Endodermal cell (in vitro differentiated cells): Measurements from ENCODE around the gene UBASH3A. TPM values are rescaled to one million over a fixed set of nuclear protein-coding genes. Genes with fewer than 3 reads are reported as not detected.

Source experiments
- DNase-seq: peaks from one replicate; pipeline ENCODE4 v3.0.0-alpha.2; 2017
- H3K27ac ChIP-seq: 2 replicates; pipeline ENCODE4 v1.5.1; 2013; ENCODE audit warnings: mild to moderate bottlenecking, low read depth, low read length, moderate library complexity
- H3K27me3 ChIP-seq: 2 replicates; pipeline ENCODE4 v1.6.1; 2013; ENCODE audit warnings: mild to moderate bottlenecking, low read length, moderate library complexity; ENCODE audit not compliant: insufficient read depth, control insufficient read depth, poor library complexity, severe bottlenecking
- H3K36me3 ChIP-seq: 2 replicates; pipeline ENCODE4 v1.7.0; 2013; ENCODE audit warnings: mild to moderate bottlenecking, low read length, moderate library complexity; ENCODE audit not compliant: control insufficient read depth, insufficient read depth
- H3K4me1 ChIP-seq: one replicate; pipeline ENCODE4 v1.7.0; 2013; ENCODE audit warnings: low read length; ENCODE audit not compliant: control insufficient read depth, insufficient read depth
- H3K4me3 ChIP-seq: 2 replicates; pipeline ENCODE4 v1.5.1; 2013; ENCODE audit warnings: mild to moderate bottlenecking, low read length, moderate library complexity
- H3K9ac ChIP-seq: 2 replicates; pipeline ENCODE4 v1.6.1; 2013; ENCODE audit warnings: mild to moderate bottlenecking, low read length, moderate library complexity; ENCODE audit not compliant: poor library complexity, severe bottlenecking; ENCODE audit errors: extremely low read depth
- H3K9me3 ChIP-seq: 2 replicates; pipeline ENCODE4 v1.6.1; 2013; ENCODE audit warnings: mild to moderate bottlenecking, low read length, moderate library complexity; ENCODE audit not compliant: control insufficient read depth
- H3K27ac Mint-ChIP-seq: 2 replicates; pipeline ENCODE4 v1.8.0; 2020; ENCODE audit warnings: mixed read lengths
- H3K27me3 Mint-ChIP-seq: 2 replicates; pipeline ENCODE4 v1.8.0; 2021; ENCODE audit warnings: mild to moderate bottlenecking, mixed read lengths; ENCODE audit not compliant: insufficient read depth
- H3K36me3 Mint-ChIP-seq: 2 replicates; pipeline ENCODE4 v1.8.0; 2020; ENCODE audit warnings: low read depth, mixed read lengths
- H3K4me1 Mint-ChIP-seq: 2 replicates; pipeline ENCODE4 v1.8.0; 2020; ENCODE audit warnings: mixed read lengths
- H3K4me3 Mint-ChIP-seq: 2 replicates; pipeline ENCODE4 v1.8.0; 2020; ENCODE audit warnings: mild to moderate bottlenecking, moderate library complexity, mixed read lengths
- H3K9me3 Mint-ChIP-seq: 2 replicates; pipeline ENCODE4 v1.8.0; 2020; ENCODE audit warnings: mild to moderate bottlenecking, mixed read lengths
- CTCF ChIP-seq: fragments of 200-600 bp; sonication (generic); conservative IDR thresholded peaks from 2 replicates; pipeline ENCODE4 v1.5.0; 2021; ENCODE audit warnings: antibody characterized with exemption, mild to moderate bottlenecking
- WGBS, 2 experiments: methylation state at CpG; one replicate each; pipeline versions ENCODE4 v1.1.5 to v1.1.7; 2013; ENCODE audit warnings: missing lambda C conversion rate in 2 of 2, mixed read lengths in 1 of 2; ENCODE audit not compliant: insufficient coverage in 1 of 2, insufficient read length in 1 of 2; 5-methylcytosine and 5-hydroxymethylcytosine counted together
- total RNA-seq, 2 donors: library from RNA; stranded (reverse); fragmentation: NEBNext Ultra II Directional in 1 of 2; extraction: Animal tissue kit (Norgen Biotek cat#: 25700) in 1 of 2; gene quantifications; 2 replicates in 1 of 2; 3 replicates in 1 of 2; pipeline ENCODE4 v1.2.1, GENCODE V29; 2021

Gene UBASH3A
- total RNA-seq, 2 donors from 2014 or later: not detected

- Histone ChIP-seq H3K9ac (no peak overlapping the region), H3K27me3 (no peaks in the 10 kb centered on the region), H3K4me1 (no peaks in the 10 kb centered on the region), H3K27ac (no peak overlapping the region), H3K36me3 (no peaks in the 10 kb centered on the region), H3K4me3 (no peak overlapping the region), H3K9me3 (no peaks in the 10 kb centered on the region)
- H3K27me3 Mint-ChIP-seq: peaks cover 14% of the 10 kb centered on the region
- peaks cover 8% of the 10 kb centered on the region for H3K9me3 Mint-ChIP-seq
- DNase-seq: peak; percentile 87
- H3K27ac Mint-ChIP-seq: no peak overlapping the region
- H3K4me3 Mint-ChIP-seq: no peak overlapping the region
- 44 to 65% methylated on average over 7 to 8 of the region's 8 CpGs for WGBS, 2 experiments
- TF ChIP-seq CTCF: no peak
- H3K4me1 Mint-ChIP-seq: no peaks in the 10 kb centered on the region
- H3K36me3 Mint-ChIP-seq: no peaks in the 10 kb centered on the region
These were observed 34.1 kb downstream of the UBASH3A start for GRCh38 chr21:42437786-42438185.

GRCh38 chr21:42438316-42439205 is 34.9 kb downstream of the UBASH3A start:
- H3K27me3 ChIP-seq: no peaks in the 10 kb centered on the region
- Mint-ChIP-seq H3K36me3 (no peaks in the 10 kb centered on the region), H3K4me3 (no peak overlapping the region), H3K9me3 (peaks cover under 1% of the 10 kb centered on the region), H3K27ac (no peak overlapping the region), H3K4me1 (no peaks in the 10 kb centered on the region), H3K27me3 (peaks cover 7% of the 10 kb centered on the region)
- no peak overlapping the region for H3K4me3 ChIP-seq
- H3K27ac ChIP-seq: no peak overlapping the region
- DNase-seq: no peak
- H3K9me3 ChIP-seq: no peaks in the 10 kb centered on the region
- H3K4me1 ChIP-seq: no peaks in the 10 kb centered on the region
- WGBS, 2 experiments: 80 to 82% methylated on average over 17 to 25 of the region's 25 CpGs
- no peak for TF ChIP-seq CTCF
- no peaks in the 10 kb centered on the region for H3K36me3 ChIP-seq
- no peak overlapping the region for H3K9ac ChIP-seq

DNA sequence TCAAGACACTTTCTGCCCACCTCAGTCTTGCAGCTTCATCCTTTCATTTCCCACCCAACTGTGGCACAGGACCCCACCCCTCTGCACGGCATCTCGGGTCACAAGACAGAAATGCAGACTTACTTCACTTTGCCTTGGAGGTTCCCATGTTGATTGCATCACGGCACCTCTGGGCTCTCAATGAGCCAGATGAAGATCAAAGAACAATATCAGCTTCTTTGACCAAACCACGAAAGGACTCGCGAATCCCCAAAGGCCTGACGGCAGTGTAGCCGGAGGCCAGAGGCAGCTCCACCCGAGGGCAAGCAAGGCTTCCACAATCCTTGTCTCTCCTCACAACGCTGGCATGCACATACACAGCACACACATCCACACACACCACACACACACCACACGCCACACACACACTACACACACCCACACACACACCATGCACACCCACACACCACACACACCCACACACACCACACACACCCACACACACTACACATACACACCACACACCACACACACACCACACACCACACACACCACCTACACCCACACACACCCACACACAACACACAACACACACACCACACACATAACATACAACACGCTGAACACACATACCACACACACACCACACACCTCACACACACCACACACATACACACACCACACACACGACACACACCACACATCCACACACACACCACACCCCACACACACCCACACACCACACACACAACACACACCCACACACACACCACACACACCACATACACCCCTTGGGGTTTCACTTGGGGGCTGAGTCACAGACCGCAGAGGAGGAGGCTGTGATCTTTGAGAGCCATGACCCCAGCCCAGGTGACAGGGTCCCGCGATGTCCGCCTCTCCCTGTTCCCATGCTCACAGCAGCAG is 35.8 kb downstream of the UBASH3A start:
- WGBS, 2 experiments: 88 to 89% methylated on average over 10 to 17 of the region's 17 CpGs
- H3K4me3 ChIP-seq: no peak overlapping the region
- H3K27me3 ChIP-seq: no peaks in the 10 kb centered on the region
- no peak overlapping the region for H3K9ac ChIP-seq
- no peak for TF ChIP-seq CTCF
- H3K9me3 Mint-ChIP-seq: no peaks in the 10 kb centered on the region
- no peak overlapping the region for H3K27ac Mint-ChIP-seq
- H3K27ac ChIP-seq: no peak overlapping the region
- no peak overlapping the region for H3K4me3 Mint-ChIP-seq
- H3K4me1 Mint-ChIP-seq: no peaks in the 10 kb centered on the region
- peaks cover 7% of the 10 kb centered on the region for H3K27me3 Mint-ChIP-seq
- no peaks in the 10 kb centered on the region for H3K4me1 ChIP-seq
- no peaks in the 10 kb centered on the region for H3K36me3 Mint-ChIP-seq
- H3K9me3 ChIP-seq: no peaks in the 10 kb centered on the region
- no peaks in the 10 kb centered on the region for H3K36me3 ChIP-seq
- DNase-seq: no peak
